NAMALWA (cell line): ENCODE measurements around the gene TCEA2.
A peak's percentile ranks its signal among the peaks of the same experiment; 100 is the strongest.
"Not testable (repeated sequence)": the region's sequence is repeated elsewhere in the genome, so short reads cannot be mapped to it uniquely, and the experiment has no call there.

Source experiments
- DNase-seq: peaks from one replicate; pipeline ENCODE4 v3.0.0-alpha.2; 2015; ENCODE audit warnings: low spot score

Gene TCEA2

DNA sequence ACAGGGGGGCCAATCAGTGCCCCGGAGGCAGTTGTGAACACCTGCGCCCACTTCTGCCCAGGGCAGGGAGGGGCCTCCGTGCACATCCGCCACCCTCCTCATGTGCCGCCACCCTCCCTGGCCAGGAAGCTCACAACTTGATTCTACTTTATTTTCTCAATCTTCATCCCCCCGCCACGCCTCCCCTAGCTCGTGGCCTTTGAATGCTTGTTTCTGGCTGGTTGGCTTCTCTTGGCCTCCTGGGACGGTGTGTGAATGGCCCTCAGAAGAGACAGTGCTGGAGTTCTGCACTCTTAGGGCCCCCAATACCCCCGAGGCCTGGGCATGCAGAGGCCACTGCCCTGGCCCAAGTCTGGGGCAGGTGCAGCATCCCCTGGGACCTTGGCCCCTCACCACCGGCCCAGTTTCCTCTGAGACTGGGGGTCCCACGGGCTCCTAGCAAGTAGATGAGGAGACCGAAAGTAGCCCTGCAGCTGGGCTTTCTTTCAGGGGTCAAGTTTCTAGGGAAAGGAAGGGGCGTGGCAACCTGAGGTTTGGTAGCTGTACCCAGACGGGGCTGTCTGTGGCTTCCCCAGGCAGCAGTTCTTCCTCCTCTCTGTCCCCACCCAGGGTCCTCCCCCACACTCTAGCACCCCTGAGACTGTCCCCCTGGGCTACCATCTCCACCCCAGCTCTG lies 15.0 kb downstream of the TCEA2 start:
- DNase-seq, result peak; percentile 95

DNA sequence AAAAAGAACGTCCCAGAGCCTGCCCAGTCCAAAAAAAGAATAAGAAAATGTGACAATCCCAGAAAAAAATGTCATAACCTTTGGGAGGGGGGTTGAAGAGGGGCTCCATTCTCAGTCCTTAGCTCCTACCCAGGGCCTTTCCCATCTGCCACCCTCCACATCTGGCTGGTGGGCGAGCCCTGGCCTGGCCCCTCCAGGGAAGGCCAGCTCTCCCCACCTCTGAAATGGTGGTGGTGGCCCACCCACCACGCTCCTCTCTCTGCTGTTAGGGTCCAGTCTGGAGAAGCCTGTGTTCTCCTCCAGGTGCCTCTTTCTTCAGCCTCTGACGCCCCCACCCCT lies 15.9 kb downstream of the TCEA2 start:
- DNase-seq, result no peak

DNA sequence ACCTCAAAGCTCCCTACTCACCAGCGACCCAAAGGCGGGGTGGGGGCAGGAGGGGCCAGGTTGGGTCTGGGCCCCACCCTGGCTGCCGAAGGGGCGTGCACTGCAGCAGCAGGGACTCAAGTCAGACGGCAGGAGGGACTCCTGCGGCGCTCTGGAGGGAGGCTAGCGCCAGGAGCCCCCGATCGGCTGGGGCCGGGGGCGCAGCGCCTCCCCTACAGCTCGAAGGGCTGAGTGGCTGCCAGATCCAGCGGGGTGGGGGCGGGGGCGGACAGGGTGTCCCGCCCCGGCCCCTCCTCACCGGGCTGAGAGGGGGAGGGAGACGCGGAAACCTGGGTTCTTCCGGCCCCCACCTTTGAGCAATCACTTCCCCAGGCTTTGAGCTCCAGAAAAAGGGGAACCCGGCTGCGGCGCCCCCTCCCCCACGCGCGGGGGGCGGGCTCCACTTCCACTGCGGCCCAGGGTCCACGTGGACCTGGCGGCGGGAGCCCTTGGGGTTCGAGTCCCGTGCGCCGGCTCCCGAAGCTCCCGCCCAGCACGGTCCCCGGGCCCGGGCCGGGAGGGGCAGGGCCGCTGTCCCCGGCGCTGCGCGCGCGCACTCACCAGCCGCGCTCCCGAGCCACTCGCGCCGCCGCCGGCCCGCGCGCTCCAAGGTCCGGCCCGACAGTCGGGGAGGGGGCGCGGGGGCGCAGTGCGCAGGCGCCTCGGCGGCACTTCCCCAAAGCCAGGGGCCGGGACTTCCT lies 16.4 kb downstream of the TCEA2 start, which contains the start of gene RGS19:
RGS19 (minus strand) TSS at position 246 of the 740 bp plus-strand sequence. CDS start 2,632 bp downstream, outside the sequence.
- peak; percentile 84 for DNase-seq

DNA sequence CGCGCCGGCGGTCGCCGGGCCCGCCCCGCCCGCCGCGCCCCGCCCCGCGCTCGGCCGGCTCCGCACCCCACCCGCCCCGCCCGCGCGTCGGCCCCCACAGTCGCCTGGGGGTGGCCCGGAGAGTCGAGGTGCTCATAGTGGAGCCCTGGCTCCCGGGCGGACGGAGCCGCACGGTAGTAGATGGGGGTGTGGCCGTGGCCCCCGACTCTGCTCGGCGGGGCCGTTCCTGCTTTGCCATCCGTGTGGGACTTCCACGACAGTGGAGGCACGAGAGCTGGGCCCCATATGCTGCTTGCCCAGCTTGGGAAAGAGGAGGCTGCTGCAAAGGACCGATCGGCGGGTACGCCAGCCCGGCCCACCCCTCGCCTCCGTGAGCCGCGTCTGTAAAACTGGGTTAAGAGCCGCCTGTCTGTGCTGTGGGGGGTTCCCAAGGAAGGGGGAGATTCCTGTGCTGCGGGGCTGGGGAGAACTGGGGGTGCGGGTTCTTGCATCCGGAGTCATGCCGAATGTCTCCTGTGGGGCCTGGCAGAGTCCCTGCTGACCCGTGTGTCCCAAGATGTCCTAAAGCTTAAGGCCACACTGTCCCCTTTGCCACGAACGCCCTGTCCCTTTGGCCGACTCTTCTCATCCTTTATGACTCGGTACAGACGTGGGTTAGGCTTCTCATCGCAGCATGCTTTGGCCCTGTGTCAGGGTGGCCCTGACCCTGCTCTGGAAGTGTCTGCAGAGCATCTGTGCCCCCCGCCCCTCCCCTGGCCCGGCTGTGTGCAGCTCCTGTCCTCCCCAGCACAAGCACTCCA lies 17.2 kb downstream of the TCEA2 start, which contains the start of gene OPRL1:
OPRL1 (plus strand) TSS at position 70 of the 800 bp plus-strand sequence. CDS start 12,639 bp downstream, outside the sequence.
- peak; percentile 53 for DNase-seq

DNA sequence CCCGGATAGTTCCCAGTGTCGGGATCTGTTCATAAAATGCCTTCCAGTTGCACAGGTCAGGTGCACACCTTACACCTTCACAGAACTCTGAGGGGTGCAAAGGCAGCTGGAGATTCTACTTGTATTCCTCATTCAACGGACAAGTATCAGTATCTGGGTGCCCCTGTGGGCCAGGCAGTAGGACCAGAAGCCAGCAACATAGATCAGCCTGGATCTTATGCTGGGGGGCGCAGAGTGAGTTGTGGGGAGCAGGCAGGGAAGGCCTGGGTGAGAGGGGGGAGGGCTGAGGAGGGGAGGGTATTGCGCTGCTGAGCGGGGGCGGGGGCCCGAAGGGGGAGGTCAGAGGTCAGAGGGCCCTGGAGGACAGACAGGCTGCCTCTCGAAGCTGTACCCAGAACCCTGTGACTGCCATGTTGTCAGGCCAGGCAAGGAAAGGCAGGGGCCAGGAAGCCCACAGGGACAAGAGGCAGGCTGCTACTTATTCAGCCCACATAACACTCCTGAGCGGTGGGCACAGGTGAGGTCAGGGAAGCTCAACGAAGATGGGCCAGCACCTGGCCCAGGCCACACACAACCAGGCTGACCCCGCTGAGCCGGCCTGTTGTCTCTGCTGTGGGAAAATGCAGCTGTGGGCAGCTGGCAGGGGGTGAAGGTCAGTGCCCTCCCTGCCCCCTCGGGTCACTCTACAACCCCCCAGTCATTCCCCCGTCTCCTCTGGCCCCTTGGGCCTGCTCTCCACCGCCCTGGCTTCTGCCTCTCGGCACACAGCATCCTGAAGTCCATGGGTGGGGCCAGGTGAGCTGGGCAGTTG lies 18.0 kb downstream of the TCEA2 start:
- DNase-seq, result no peak

- DNase-seq, result no peak
These were observed 18.6 kb downstream of the TCEA2 start for GRCh38 chr20:64081624-64081964.

DNA sequence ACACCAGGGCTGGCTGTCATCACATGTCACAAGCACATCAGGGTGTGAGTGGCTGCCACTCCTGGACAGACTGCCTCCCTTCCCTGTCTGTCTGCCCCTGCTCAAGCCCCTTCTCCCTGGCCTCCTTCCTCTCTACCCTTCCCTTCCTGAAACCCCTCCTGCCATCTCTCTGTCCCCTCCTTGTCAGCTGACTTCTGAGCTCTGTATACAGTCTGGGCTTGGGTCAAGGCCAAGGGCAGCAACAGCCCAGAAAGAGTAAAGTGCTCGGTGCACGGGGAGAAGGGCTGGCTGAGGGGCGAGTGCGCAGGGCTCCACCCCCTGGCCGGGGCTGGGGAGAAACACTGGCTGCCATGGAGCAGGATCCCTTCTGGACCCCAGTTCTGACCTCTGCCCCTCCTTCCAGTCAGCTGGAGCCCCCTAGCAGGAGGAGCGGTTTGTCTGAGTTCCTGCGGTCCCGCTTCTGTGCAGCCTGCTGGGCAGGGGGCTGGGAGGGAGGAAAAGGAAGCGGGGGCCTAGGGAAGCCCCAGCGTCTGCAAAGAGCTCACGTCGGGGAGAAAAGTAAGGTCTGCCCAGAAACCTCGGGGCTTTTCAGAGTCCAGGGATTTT lies 19.2 kb downstream of the TCEA2 start:
- DNase-seq, result no peak

DNA sequence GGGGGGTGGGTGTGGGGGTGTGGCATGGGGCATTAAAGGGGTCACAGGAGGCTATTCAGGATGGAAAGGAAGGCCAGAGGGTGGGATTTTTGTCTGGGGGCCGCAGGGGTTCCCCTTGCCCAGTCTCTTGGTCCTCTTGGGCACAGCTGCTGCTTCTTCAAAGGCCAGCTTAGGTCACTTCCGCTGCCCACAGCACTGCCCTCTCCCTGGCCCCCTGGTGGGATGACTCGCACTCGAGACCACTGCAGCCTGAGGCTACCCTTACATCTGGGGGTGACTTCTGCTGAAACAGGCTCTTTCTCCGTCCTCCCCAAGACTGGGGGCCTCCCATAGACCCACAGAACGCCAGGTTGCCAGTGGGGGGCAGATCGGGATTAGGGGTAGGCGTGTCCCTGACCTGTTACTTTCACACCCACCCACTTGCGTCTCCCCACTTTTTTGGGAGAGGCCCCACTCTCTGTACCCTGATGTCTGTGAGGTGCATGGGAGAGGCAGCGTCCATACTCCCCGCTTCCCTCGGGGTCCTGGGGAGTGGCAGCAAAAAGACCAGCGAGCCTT lies 19.9 kb downstream of the TCEA2 start:
- DNase-seq, result no peak

DNA sequence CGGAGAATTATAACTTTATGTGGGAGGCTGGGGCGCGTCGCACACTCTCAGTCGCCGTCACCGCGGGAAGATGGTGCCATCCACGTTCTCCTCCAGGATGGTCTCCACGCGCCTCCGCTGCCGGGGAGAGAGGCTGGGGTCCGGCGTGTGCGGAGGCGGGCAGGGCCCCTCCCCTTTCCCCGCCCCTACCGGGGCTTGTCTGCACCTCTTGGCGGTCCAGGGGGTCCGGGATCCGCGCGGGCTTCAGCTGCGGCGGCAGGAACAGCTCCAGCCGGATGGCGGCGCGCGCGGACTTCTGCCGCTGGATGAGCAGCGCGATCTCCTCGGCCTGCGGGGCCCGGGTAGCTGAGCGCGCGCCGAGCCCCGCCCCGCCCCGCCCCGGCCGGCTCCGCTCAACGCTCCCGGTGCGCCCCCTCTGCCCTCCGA lies 20.4 kb downstream of the TCEA2 start:
- peak; percentile 71 for DNase-seq

GRCh38 chr20:64083804-64084684 lies 21.0 kb downstream of the TCEA2 start, which contains the start of gene LKAAEAR1:
LKAAEAR1 (minus strand) TSS chr20:64084398; CDS start chr20:64084219, 179 bp downstream.
- no peak for DNase-seq

DNA sequence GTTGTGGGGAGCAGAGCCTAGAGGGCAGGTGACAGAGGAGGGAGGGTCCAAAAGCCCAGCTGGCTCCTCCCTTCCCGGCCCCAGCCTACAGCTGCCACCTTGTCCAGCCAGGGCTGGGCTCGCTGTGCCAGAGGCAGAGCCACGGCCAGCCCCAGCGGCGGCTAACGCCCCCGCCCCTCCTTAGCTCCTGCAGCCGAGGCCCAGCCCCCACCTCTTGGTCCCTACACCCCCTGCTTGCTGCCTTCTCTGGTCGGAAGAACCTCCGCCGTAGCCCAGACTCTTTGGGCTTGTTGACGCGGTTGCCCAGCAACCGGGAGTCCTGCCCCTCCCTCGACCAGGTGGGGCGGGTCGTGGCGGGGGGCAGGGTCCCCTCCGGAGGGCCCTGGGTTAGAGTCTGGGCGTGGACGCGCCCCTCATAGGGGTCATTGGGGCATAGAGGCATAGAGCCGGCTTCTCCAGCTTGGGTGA lies 21.7 kb downstream of the TCEA2 start:
- no peak for DNase-seq

DNA sequence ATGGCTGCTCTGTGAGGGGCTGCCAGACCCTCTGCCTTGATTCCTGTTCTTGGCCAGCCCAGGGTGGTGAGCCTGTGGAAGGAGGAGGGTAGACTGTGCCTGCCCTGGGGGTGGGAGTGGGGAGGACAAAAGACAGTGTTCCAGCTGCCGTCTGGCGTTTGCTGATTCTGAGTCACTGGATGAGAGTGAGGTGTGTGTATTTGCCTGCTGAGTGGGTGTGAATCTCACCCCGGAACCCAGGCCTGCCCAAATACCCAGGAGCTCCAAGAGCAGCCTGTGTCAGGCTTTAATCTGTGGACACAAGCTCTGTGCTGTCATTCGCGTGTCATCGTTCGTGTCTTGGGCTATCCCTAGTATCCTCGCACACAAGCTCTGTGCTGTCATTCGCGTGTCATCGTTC lies 23.8 kb downstream of the TCEA2 start:
- no peak for DNase-seq

- not testable (repeated sequence) for DNase-seq
These were observed 24.3 kb downstream of the TCEA2 start for GRCh38 chr20:64087226-64087825.

DNA sequence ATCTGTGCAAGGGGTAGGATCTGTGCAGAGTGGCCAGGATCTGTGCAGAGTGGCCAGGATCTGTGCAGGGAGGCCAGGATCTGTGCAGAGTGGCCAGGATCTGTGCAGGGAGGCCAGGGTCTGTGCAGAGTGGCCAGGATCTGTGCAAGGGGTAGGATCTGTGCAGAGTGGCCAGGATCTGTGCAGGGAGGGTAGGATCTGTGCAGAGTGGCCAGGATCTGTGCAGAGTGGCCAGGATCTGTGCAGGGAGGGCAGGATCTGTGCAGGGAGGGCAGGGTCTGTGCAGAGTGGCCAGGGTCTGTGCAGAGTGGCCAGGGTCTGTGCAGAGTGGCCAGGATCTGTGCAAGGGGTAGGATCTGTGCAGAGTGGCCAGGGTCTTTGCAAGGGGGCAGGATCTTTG lies 25.6 kb downstream of the TCEA2 start:
- DNase-seq, result not testable (repeated sequence)

DNA sequence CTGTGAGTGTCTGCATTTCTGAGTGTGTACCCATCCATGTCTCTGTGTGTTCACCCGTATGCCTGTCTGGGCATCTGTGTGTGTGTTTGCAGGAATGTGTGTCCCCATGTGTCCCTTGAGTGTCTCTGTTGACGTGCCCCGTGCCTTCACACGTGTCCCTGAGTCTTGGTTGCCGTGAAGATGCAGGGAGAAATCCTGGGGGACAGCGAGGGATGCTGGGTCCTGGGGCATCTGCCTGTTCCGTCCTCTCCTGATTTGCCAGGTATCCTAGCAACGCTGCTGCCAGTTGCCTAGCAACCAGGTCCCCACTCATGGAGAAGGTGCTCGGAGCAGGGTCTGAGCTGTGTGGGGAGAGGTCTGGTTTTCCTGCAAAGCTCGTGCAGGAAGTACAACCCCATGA lies 27.2 kb downstream of the TCEA2 start:
- no peak for DNase-seq

- DNase-seq, result no peak
These were observed 28.3 kb downstream of the TCEA2 start for GRCh38 chr20:64091340-64091739.

GRCh38 chr20:64091770-64092169 lies 28.8 kb downstream of the TCEA2 start:
- no peak for DNase-seq

DNA sequence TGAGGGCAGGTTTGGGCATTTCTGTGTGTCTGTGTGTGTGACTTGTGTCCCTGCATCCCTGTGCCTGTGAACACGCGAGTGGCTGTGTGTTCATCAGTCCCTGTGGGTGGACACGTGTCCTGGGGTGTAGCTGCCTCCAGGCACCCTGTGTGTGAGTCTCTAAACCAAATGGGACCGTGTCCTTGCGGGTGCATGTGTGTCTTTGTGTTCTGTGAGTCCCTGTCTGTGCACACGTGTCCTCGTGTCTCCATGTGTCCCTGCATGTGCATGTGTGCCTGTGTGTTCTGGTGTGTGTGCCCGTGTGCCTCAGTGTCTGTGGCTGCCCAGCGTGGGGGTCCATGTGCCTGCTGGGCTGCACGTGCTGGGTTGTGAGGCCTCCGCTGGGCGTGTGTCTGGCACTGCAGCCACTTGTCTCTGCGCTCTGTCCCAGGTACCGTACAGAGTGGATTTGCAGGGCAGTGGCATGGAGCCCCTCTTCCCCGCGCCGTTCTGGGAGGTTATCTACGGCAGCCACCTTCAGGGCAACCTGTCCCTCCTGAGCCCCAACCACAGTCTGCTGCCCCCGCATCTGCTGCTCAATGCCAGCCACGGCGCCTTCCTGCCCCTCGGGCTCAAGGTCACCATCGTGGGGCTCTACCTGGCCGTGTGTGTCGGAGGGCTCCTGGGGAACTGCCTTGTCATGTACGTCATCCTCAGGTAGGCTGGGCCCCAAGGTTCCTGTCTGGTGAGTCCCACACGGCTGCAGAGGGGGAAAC lies 29.4 kb downstream of the TCEA2 start:
- DNase-seq, result no peak
